K562 (cell line): ENCODE measurements around the gene MYB.

Experiments
- HNRNPK ChIP-seq: fragments of 200-400 bp; formaldehyde crosslinking; IDR thresholded peaks from one replicate; pipeline ENCODE4 v1.6.1; 2018; ENCODE audit warnings: mild to moderate bottlenecking, low read depth, low read length; ENCODE audit not compliant: poor library complexity, severe bottlenecking
- PPARD ChIP-seq: fragments of 250-450 bp; sonication (Bioruptor Pico); IDR thresholded peaks from 2 replicates; pipeline ENCODE4 v1.8.0; 2022; ENCODE audit warnings: inconsistent platforms, mild to moderate bottlenecking, moderate library complexity
- SMARCC2 ChIP-seq: fragments of 450-650 bp; IDR thresholded peaks from 2 replicates; pipeline ENCODE4 v1.6.1; 2017; ENCODE audit warnings: antibody characterized with exemption, moderate library complexity, mild to moderate bottlenecking, low read depth
- ZSCAN29 ChIP-seq: fragments of 450-650 bp; IDR thresholded peaks from 2 replicates; pipeline ENCODE4 v1.6.1; 2017
- TF ChIP-seq, protein P1 (sequence below), 3 experiments: fragments of 200-800 bp in 1 of 3; fragments of 250-450 bp in 1 of 3; fragments of 450-650 bp in 1 of 3; sonication (Bioruptor Pico) in 1 of 3; sonication (Bioruptor generic) in 1 of 3; formaldehyde crosslinking in 1 of 3; IDR thresholded peaks; 2 replicates each; pipeline versions ENCODE4 v1.6.1 to v1.8.0; 2016 to 2022; ENCODE audit warnings: mild to moderate bottlenecking in 2 of 3, missing genetic modification characterization in 2 of 3, missing compliant biosample characterization in 1 of 3, moderate library complexity in 1 of 3
- TF ChIP-seq, protein P2 (sequence below), 3 experiments: IDR thresholded peaks in 2 of 3; conservative IDR thresholded peaks in 1 of 3; 2 replicates each; pipeline ENCODE4 v1.5.1; 2011 to 2012; ENCODE audit warnings: low read length in 3 of 3, mild to moderate bottlenecking in 3 of 3, control low read depth in 2 of 3, improper control_type of control experiment in 1 of 3, inconsistent platforms in 1 of 3, low read depth in 1 of 3, mixed read lengths in 1 of 3, moderate library complexity in 1 of 3; ENCODE audit not compliant: insufficient read depth in 2 of 3
- TF ChIP-seq, protein P3 (sequence below): fragments of 450-650 bp; IDR thresholded peaks from 2 replicates; pipeline ENCODE4 v1.6.1; 2017; ENCODE audit warnings: mild to moderate bottlenecking, moderate library complexity
- TF ChIP-seq, protein P4 (sequence below): fragments of 450-650 bp; formaldehyde crosslinking; IDR thresholded peaks from 2 replicates; pipeline ENCODE4 v1.4.0; 2022; ENCODE audit warnings: mild to moderate bottlenecking, moderate library complexity

DNA sequence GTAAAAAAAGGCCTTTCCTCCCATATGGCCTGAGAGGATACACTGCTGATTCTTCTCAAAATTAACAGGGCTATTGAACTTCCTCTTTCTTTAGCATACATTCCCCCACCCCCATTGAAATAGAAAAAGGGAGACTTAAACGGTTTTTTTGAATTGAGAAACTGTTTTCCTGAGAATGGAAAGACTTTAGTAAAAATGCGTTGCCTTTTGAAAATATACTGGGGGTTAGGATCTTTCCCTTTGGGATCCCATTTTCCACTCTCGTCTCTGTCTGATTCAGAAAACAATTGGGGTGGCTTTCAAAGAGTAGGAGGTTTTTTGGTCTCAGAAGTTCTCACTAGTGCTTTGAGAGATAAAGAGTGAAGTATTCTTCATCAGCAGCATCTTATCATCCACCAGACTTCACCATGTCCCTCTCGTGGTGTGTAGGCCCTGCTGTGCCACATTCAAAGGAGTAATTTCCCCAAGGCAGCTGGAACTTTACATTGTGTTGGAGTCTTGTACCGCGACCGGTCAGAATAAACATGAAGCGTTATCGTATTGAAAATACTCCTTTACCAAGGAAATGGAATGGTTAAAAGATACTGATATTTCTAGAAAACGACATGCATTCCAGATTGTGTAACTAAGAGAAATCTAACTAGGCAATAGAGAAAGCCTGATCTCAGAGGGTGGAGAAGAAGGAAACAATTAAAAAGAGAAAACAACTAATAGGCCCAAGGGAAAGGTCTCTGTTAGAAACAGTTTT, 10.6 kb downstream of the MYB start:
- TF ChIP-seq, protein P1, sequence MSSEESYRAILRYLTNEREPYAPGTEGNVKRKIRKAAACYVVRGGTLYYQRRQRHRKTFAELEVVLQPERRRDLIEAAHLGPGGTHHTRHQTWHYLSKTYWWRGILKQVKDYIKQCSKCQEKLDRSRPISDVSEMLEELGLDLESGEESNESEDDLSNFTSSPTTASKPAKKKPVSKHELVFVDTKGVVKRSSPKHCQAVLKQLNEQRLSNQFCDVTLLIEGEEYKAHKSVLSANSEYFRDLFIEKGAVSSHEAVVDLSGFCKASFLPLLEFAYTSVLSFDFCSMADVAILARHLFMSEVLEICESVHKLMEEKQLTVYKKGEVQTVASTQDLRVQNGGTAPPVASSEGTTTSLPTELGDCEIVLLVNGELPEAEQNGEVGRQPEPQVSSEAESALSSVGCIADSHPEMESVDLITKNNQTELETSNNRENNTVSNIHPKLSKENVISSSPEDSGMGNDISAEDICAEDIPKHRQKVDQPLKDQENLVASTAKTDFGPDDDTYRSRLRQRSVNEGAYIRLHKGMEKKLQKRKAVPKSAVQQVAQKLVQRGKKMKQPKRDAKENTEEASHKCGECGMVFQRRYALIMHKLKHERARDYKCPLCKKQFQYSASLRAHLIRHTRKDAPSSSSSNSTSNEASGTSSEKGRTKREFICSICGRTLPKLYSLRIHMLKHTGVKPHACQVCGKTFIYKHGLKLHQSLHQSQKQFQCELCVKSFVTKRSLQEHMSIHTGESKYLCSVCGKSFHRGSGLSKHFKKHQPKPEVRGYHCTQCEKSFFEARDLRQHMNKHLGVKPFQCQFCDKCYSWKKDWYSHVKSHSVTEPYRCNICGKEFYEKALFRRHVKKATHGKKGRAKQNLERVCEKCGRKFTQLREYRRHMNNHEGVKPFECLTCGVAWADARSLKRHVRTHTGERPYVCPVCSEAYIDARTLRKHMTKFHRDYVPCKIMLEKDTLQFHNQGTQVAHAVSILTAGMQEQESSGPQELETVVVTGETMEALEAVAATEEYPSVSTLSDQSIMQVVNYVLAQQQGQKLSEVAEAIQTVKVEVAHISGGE (CRISPR knock-in tag; IDR thresholded peaks at IDR 0.05) = 0 out of 6 replicates have a peak, but pooled peaks of 1 of the 3 experiments have one; percentile 55
- TF ChIP-seq, protein P2, sequence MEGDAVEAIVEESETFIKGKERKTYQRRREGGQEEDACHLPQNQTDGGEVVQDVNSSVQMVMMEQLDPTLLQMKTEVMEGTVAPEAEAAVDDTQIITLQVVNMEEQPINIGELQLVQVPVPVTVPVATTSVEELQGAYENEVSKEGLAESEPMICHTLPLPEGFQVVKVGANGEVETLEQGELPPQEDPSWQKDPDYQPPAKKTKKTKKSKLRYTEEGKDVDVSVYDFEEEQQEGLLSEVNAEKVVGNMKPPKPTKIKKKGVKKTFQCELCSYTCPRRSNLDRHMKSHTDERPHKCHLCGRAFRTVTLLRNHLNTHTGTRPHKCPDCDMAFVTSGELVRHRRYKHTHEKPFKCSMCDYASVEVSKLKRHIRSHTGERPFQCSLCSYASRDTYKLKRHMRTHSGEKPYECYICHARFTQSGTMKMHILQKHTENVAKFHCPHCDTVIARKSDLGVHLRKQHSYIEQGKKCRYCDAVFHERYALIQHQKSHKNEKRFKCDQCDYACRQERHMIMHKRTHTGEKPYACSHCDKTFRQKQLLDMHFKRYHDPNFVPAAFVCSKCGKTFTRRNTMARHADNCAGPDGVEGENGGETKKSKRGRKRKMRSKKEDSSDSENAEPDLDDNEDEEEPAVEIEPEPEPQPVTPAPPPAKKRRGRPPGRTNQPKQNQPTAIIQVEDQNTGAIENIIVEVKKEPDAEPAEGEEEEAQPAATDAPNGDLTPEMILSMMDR (IDR thresholded peaks at IDR 0.05 in 2 of 3, conservative IDR thresholded peaks at IDR 0.05 in 1 of 3; ENCODE audit: insufficient read depth in 2 of 3, low read depth in 1 of 3, low read length in 3 of 3) = 0 out of 6 replicates have a peak, but pooled peaks of 1 of the 3 experiments have one; percentile 2
- TF ChIP-seq, protein P3, sequence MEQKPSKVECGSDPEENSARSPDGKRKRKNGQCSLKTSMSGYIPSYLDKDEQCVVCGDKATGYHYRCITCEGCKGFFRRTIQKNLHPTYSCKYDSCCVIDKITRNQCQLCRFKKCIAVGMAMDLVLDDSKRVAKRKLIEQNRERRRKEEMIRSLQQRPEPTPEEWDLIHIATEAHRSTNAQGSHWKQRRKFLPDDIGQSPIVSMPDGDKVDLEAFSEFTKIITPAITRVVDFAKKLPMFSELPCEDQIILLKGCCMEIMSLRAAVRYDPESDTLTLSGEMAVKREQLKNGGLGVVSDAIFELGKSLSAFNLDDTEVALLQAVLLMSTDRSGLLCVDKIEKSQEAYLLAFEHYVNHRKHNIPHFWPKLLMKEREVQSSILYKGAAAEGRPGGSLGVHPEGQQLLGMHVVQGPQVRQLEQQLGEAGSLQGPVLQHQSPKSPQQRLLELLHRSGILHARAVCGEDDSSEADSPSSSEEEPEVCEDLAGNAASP = no peak
- TF ChIP-seq, protein P4, sequence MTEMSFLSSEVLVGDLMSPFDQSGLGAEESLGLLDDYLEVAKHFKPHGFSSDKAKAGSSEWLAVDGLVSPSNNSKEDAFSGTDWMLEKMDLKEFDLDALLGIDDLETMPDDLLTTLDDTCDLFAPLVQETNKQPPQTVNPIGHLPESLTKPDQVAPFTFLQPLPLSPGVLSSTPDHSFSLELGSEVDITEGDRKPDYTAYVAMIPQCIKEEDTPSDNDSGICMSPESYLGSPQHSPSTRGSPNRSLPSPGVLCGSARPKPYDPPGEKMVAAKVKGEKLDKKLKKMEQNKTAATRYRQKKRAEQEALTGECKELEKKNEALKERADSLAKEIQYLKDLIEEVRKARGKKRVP (CRISPR knock-in tag) = no peak
- peak; percentile 43; the same call in 1 of the 2 replicates for TF ChIP-seq ZSCAN29
- no peak for TF ChIP-seq HNRNPK
- TF ChIP-seq PPARD (CRISPR knock-in tag) = no peak
- TF ChIP-seq SMARCC2 = peak; percentile 86
